Astrocyte (in vitro differentiated cells and primary cell): ENCODE results near the gene RTL1. TPM values are rescaled to one million over a fixed set of nuclear protein-coding genes. Genes with fewer than 3 reads are reported as not detected.

Experiments used
- DNase-seq: peaks from one replicate; pipeline ENCODE4 v3.0.0-alpha.2; 2010; ENCODE audit warnings: low read depth
- FAIRE-seq: peaks from 2 replicates; lab custom pipeline; 2011; peaks lifted over from hg19 to GRCh38; lab: Jason Lieb, UNC
- H2AFZ ChIP-seq: 2 replicates; pipeline ENCODE4 v1.6.0; 2012; ENCODE audit warnings: low read depth, low read length, inconsistent platforms
- H3K27ac ChIP-seq: 2 replicates; pipeline ENCODE4 v1.5.1; 2011; ENCODE audit warnings: low read depth, low read length, inconsistent platforms
- H3K27me3 ChIP-seq: 2 replicates; pipeline ENCODE4 v1.6.0; 2011; ENCODE audit warnings: low read length, inconsistent platforms; ENCODE audit not compliant: insufficient read depth
- H3K36me3 ChIP-seq: 2 replicates; pipeline ENCODE4 v1.5.1; 2011; ENCODE audit warnings: low read length, inconsistent platforms; ENCODE audit not compliant: insufficient read depth
- H3K4me1 ChIP-seq: 2 replicates; pipeline ENCODE4 v1.5.1; 2011; ENCODE audit warnings: low read length, inconsistent platforms; ENCODE audit not compliant: insufficient read depth
- H3K4me2 ChIP-seq: 2 replicates; pipeline ENCODE4 v1.6.0; 2012; ENCODE audit warnings: low read length, inconsistent platforms
- H3K4me3 ChIP-seq: 2 replicates; pipeline ENCODE4 v1.5.1; 2011; ENCODE audit warnings: low read depth, mild to moderate bottlenecking, low read length, inconsistent platforms; ENCODE audit not compliant: insufficient read depth
- H3K79me2 ChIP-seq: 2 replicates; pipeline ENCODE4 v1.6.0; 2012; ENCODE audit warnings: mild to moderate bottlenecking, low read length, inconsistent platforms; ENCODE audit not compliant: insufficient read depth
- H3K9ac ChIP-seq: 2 replicates; pipeline ENCODE4 v1.6.0; 2012; ENCODE audit warnings: mild to moderate bottlenecking, low read length, inconsistent platforms
- H3K9me3 ChIP-seq: 2 replicates; pipeline ENCODE4 v1.5.1; 2012; ENCODE audit warnings: low read depth, mild to moderate bottlenecking, low read length, inconsistent platforms; ENCODE audit not compliant: insufficient read depth
- H4K20me1 ChIP-seq: 2 replicates; pipeline ENCODE4 v1.6.0; 2012; ENCODE audit warnings: low read length, inconsistent platforms; ENCODE audit not compliant: insufficient read depth
- H3K27ac Mint-ChIP-seq: one replicate; pipeline ENCODE4 v1.8.0; 2021; ENCODE audit warnings: mild to moderate bottlenecking, mixed read lengths; ENCODE audit not compliant: unreplicated experiment
- H3K27me3 Mint-ChIP-seq: one replicate; pipeline ENCODE4 v1.8.0; 2021; ENCODE audit warnings: low read depth, mixed read lengths; ENCODE audit not compliant: unreplicated experiment
- H3K36me3 Mint-ChIP-seq: one replicate; pipeline ENCODE4 v1.8.0; 2021; ENCODE audit warnings: low read depth, mixed read lengths; ENCODE audit not compliant: unreplicated experiment
- H3K4me1 Mint-ChIP-seq: one replicate; pipeline ENCODE4 v1.8.0; 2021; ENCODE audit warnings: low read depth, mixed read lengths; ENCODE audit not compliant: unreplicated experiment
- H3K4me3 Mint-ChIP-seq: one replicate; pipeline ENCODE4 v1.8.0; 2021; ENCODE audit warnings: mild to moderate bottlenecking, moderate library complexity, mixed read lengths; ENCODE audit not compliant: unreplicated experiment
- H3K9me3 Mint-ChIP-seq: one replicate; pipeline ENCODE4 v1.8.0; 2021; ENCODE audit warnings: mild to moderate bottlenecking, mixed read lengths; ENCODE audit not compliant: unreplicated experiment
- EZH2 ChIP-seq: IDR thresholded peaks from 2 replicates; pipeline ENCODE4 v1.6.1; 2012; ENCODE audit warnings: mild to moderate bottlenecking, low read length, inconsistent platforms; ENCODE audit not compliant: insufficient read depth
- total RNA-seq: library from RNA; stranded (reverse); gene quantifications from 2 replicates; pipeline ENCODE4 v1.2.1, GENCODE V29; 2021
- TF ChIP-seq, protein P1 (sequence below): IDR thresholded peaks from 2 replicates; pipeline ENCODE4 v1.5.1; 2011; ENCODE audit warnings: low read depth, mild to moderate bottlenecking, inconsistent platforms, low read length, moderate library complexity; ENCODE audit not compliant: insufficient read depth

RTL1 gene
- total RNA-seq, 1 donor from 2014 or later, result 0.18 TPM

DNA sequence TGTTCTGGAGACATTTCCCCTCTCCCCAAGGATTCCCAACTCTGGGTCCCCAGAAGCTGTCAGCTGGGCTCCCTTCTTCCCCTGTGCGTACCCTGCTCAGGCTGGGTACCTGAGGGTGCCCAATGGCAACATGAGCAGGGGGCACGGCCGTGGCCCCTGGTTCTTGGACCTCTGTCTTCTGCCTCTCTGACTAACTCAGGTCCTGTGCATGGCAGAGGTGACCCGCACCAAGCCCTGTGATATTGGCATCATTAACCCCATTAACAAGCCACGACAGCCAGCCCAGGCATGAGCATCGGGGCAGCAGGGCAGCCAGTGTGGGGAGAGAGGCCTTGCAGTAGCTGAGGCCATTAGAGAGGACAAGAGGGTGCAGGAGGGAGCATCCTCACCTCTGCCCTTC is 28.4 kb downstream of the RTL1 start:
- TF ChIP-seq, protein P1, sequence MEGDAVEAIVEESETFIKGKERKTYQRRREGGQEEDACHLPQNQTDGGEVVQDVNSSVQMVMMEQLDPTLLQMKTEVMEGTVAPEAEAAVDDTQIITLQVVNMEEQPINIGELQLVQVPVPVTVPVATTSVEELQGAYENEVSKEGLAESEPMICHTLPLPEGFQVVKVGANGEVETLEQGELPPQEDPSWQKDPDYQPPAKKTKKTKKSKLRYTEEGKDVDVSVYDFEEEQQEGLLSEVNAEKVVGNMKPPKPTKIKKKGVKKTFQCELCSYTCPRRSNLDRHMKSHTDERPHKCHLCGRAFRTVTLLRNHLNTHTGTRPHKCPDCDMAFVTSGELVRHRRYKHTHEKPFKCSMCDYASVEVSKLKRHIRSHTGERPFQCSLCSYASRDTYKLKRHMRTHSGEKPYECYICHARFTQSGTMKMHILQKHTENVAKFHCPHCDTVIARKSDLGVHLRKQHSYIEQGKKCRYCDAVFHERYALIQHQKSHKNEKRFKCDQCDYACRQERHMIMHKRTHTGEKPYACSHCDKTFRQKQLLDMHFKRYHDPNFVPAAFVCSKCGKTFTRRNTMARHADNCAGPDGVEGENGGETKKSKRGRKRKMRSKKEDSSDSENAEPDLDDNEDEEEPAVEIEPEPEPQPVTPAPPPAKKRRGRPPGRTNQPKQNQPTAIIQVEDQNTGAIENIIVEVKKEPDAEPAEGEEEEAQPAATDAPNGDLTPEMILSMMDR, result no peak
- no peak for TF ChIP-seq EZH2
- Mint-ChIP-seq H3K4me3 (no peak overlapping the region), H3K27me3 (peaks cover 31% of the 10 kb centered on the region), H3K4me1 (no peaks in the 10 kb centered on the region), H3K9me3 (peaks cover 10% of the 10 kb centered on the region), H3K27ac (no peak overlapping the region), H3K36me3 (no peaks in the 10 kb centered on the region)
- no peaks in the 10 kb centered on the region for H3K4me1 ChIP-seq
- H3K79me2 ChIP-seq, result peaks cover 64% of the 10 kb centered on the region
- FAIRE-seq (no peak), DNase-seq (no peak)
- H3K4me2 ChIP-seq, result no peak overlapping the region
- H3K9me3 ChIP-seq, result no peaks in the 10 kb centered on the region
- no peak overlapping the region for H2AFZ ChIP-seq
- H3K27ac ChIP-seq, result no peak overlapping the region
- H3K36me3 ChIP-seq, result no peaks in the 10 kb centered on the region
- H3K27me3 ChIP-seq, result no peaks in the 10 kb centered on the region
- peaks cover 89% of the 10 kb centered on the region for H4K20me1 ChIP-seq
- H3K4me3 ChIP-seq, result no peak overlapping the region
- H3K9ac ChIP-seq, result no peak overlapping the region

DNA sequence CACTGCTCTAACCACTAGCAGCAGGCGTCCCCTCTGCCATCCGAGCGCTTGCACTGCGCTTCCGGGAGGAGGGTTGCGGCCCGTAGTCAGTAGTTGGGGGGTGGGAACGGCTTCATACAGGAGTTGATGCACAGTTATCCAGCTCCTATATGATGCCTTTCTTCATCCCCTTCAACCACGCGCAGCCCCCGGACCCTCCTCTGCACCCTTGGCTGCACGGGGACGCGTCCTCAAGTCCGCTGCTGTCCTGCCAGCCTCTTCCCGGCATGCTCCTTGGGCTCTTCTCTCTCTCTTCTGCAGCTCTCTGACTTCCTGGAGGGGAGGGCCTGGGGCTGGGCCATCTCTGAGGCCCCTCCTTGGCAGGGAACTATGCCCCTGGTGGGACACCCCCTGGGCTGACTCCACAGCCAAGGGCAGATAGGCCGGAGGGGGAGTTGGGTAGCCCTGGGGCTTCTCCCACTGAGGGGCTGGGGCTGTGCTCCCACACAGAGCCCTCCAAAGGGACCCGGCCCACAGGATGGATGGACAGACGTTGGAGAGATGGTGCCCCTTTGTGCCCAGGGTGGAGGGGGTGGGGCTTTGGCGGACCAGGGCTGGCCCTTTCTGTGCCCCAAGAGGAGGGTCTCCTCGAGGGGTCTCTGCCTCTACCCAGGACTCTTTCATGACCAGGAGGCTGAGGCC is 29.0 kb downstream of the RTL1 start:
- peaks cover 85% of the 10 kb centered on the region for H4K20me1 ChIP-seq
- no peak overlapping the region for H3K27ac ChIP-seq
- Mint-ChIP-seq H3K4me1 (no peaks in the 10 kb centered on the region), H3K27me3 (peaks cover 31% of the 10 kb centered on the region), H3K9me3 (peaks cover 10% of the 10 kb centered on the region), H3K36me3 (no peaks in the 10 kb centered on the region), H3K4me3 (no peak overlapping the region), H3K27ac (no peak overlapping the region)
- no peaks in the 10 kb centered on the region for H3K4me1 ChIP-seq
- DNase-seq (no peak), FAIRE-seq (no peak)
- no peak overlapping the region for H3K9ac ChIP-seq
- TF ChIP-seq, protein P1, result no peak
- no peak for TF ChIP-seq EZH2
- no peak overlapping the region for H3K4me3 ChIP-seq
- H3K9me3 ChIP-seq, result no peaks in the 10 kb centered on the region
- H3K27me3 ChIP-seq, result no peaks in the 10 kb centered on the region
- no peak overlapping the region for H2AFZ ChIP-seq
- no peak overlapping the region for H3K4me2 ChIP-seq
- H3K36me3 ChIP-seq, result no peaks in the 10 kb centered on the region
- peaks cover 61% of the 10 kb centered on the region for H3K79me2 ChIP-seq

DNA sequence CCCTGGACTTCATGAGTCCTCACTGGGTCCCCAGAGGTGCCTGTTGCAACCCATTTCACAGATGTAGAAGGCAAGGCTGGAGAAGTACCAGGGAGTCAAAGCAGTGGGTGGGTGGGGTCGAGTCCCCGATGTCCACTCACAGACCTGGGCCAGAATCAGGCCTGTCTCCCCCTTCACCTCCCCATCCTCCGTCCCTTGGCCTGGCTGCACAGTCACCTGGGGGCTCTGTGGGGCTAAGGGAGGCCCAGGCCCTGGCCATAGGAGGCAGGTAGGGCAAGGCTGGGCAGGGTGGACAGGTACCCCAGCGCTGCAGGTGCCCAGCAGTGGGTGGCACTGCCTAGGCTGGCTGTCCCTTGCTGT is 29.5 kb downstream of the RTL1 start:
- H3K4me3 ChIP-seq, result no peak overlapping the region
- no peaks in the 10 kb centered on the region for H3K4me1 ChIP-seq
- no peaks in the 10 kb centered on the region for H3K36me3 Mint-ChIP-seq
- no peak overlapping the region for H3K9ac ChIP-seq
- H3K36me3 ChIP-seq, result no peaks in the 10 kb centered on the region
- H3K4me1 Mint-ChIP-seq, result no peaks in the 10 kb centered on the region
- H3K9me3 ChIP-seq, result no peaks in the 10 kb centered on the region
- no peak overlapping the region for H3K4me2 ChIP-seq
- DNase-seq, result no peak
- H3K27me3 ChIP-seq, result no peaks in the 10 kb centered on the region
- peaks cover 80% of the 10 kb centered on the region for H4K20me1 ChIP-seq
- H3K27ac Mint-ChIP-seq, result no peak overlapping the region
- H3K27ac ChIP-seq, result no peak overlapping the region
- TF ChIP-seq, protein P1, result no peak
- TF ChIP-seq EZH2, result no peak
- no peak overlapping the region for H3K4me3 Mint-ChIP-seq
- peaks cover 56% of the 10 kb centered on the region for H3K79me2 ChIP-seq
- H3K9me3 Mint-ChIP-seq, result peaks cover 10% of the 10 kb centered on the region
- peaks cover 31% of the 10 kb centered on the region for H3K27me3 Mint-ChIP-seq
- no peak for FAIRE-seq
- H2AFZ ChIP-seq, result no peak overlapping the region
